CD4-positive, CD25-positive, alpha-beta regulatory T cell (primary cell): Measurements from ENCODE around the gene LRP1-AS. TPM values are rescaled to one million over a fixed set of nuclear protein-coding genes. Genes with fewer than 3 reads are reported as not detected.

ENCODE experiments used
- ATAC-seq, 2 donors: fragments of 150-1000 bp; cut with Tn5 transposase; one replicate each; pipeline ENCODE4 v1.10.0; 2021; ENCODE audit warnings: low read depth in 2 of 2, moderate number of reproducible peaks in 2 of 2, moderate library complexity in 1 of 2
- DNase-seq, 3 donors: peaks; one replicate each; pipeline versions ENCODE4 v3.0.0 to v3.0.0-alpha.2; 2012 to 2022; ENCODE audit warnings: mixed read lengths in 1 of 3
- H3K27ac ChIP-seq: one replicate; pipeline ENCODE4 v1.7.0; 2013; ENCODE audit warnings: mild to moderate bottlenecking, low read length; ENCODE audit not compliant: insufficient read depth, poor library complexity, severe bottlenecking
- H3K27me3 ChIP-seq: one replicate; pipeline ENCODE4 v1.7.0; 2013; ENCODE audit warnings: low read length; ENCODE audit not compliant: control insufficient read depth, insufficient read depth
- H3K36me3 ChIP-seq: one replicate; pipeline ENCODE4 v1.7.0; 2013; ENCODE audit warnings: mild to moderate bottlenecking, low read length, moderate library complexity; ENCODE audit not compliant: control insufficient read depth, insufficient read depth
- H3K4me1 ChIP-seq: 2 replicates; pipeline ENCODE4 v1.7.0; 2013; ENCODE audit warnings: mild to moderate bottlenecking, low read length; ENCODE audit not compliant: insufficient read depth, control insufficient read depth, poor library complexity, severe bottlenecking
- H3K4me3 ChIP-seq: one replicate; pipeline ENCODE4 v1.7.0; 2013; ENCODE audit warnings: low read depth, mild to moderate bottlenecking, low read length, moderate library complexity
- H3K9me3 ChIP-seq, 2 experiments: 1 replicate in 1 of 2; 2 replicates in 1 of 2; pipeline ENCODE4 v1.7.0; 2013; ENCODE audit warnings: low read length in 2 of 2, mild to moderate bottlenecking in 1 of 2, moderate library complexity in 1 of 2; ENCODE audit not compliant: control insufficient read depth in 2 of 2
- H3K27ac Mint-ChIP-seq, 3 donors: one replicate each; pipeline ENCODE4 v1.8.0; 2020 to 2022; ENCODE audit warnings: mild to moderate bottlenecking in 3 of 3, mixed read lengths in 3 of 3, moderate library complexity in 2 of 3
- H3K27me3 Mint-ChIP-seq: one replicate; pipeline ENCODE4 v1.8.0; 2022; ENCODE audit warnings: mild to moderate bottlenecking, mixed read lengths
- H3K36me3 Mint-ChIP-seq: one replicate; pipeline ENCODE4 v1.8.0; 2020; ENCODE audit warnings: mixed read lengths
- H3K4me1 Mint-ChIP-seq, 4 donors: one replicate each; pipeline ENCODE4 v1.8.0; 2020 to 2022; ENCODE audit warnings: mixed read lengths in 4 of 4, mild to moderate bottlenecking in 1 of 4
- H3K4me3 Mint-ChIP-seq, 4 donors: one replicate each; pipeline ENCODE4 v1.8.0; 2020 to 2022; ENCODE audit warnings: mild to moderate bottlenecking in 4 of 4, mixed read lengths in 4 of 4, moderate library complexity in 3 of 4
- H3K9me3 Mint-ChIP-seq, 7 donors: one replicate each; pipeline ENCODE4 v1.8.0; 2020 to 2022; ENCODE audit warnings: mixed read lengths in 7 of 7, mild to moderate bottlenecking in 3 of 7, moderate library complexity in 2 of 7
- polyA plus RNA-seq, 4 donors: library from polyadenylated mRNA; unstranded; fragments of 300-500 nt; fragmentation: Illumina TruSeq; gene quantifications; one replicate each; pipeline ENCODE4 v1.2.3, GENCODE V29; 2021
- total RNA-seq: library from RNA; stranded (reverse); gene quantifications from one replicate; pipeline ENCODE4 v1.2.3, GENCODE V29; 2022

The LRP1-AS gene
- total and polyA plus RNA-seq, 5 donors from 2014 or later, result not detected

DNA sequence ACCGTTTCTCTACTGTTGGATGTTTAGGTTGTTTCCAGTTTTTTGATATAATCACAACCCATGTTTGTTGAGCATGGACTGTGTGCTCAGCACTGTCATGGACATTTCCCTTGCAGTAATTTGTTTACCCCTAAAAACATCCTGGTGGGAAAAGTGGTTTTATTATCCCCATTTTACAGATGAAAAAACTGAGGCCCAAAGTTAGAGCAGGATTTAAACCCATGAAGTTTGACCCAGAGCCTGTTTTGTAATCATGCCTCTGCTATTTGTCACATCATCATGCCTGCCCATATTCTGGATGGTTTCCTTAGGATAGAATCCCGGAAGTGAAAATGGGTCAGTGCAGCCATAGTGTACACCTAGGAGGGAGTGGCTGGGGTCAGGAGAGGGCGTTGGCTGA lies 17.0 kb upstream of the LRP1-AS start:
- Mint-ChIP-seq H3K9me3 (peaks cover 0 to 2% (median 0%) of the 10 kb centered on the region in 7 donors), H3K4me1 (no peaks in the 10 kb centered on the region), H3K36me3 (peaks cover 7% of the 10 kb centered on the region), H3K4me3 (no peak overlapping the region), H3K27me3 (no peaks in the 10 kb centered on the region), H3K27ac (no peak overlapping the region)
- DNase-seq (no peak), ATAC-seq (no peak)
- no peak overlapping the region for H3K27ac ChIP-seq
- H3K36me3 ChIP-seq, result no peaks in the 10 kb centered on the region
- no peaks in the 10 kb centered on the region for H3K4me1 ChIP-seq
- H3K27me3 ChIP-seq, result no peaks in the 10 kb centered on the region
- H3K9me3 ChIP-seq, result no peaks in the 10 kb centered on the region
- H3K4me3 ChIP-seq, result no peak overlapping the region

GRCh38 chr12:57162553-57163125 lies 15.2 kb upstream of the LRP1-AS start:
- no peaks in the 10 kb centered on the region for H3K36me3 ChIP-seq
- H3K27ac Mint-ChIP-seq, result no peak overlapping the region
- H3K9me3 Mint-ChIP-seq, result peaks cover 0 to 2% (median 0%) of the 10 kb centered on the region in 7 donors
- H3K27me3 ChIP-seq, result no peaks in the 10 kb centered on the region
- no peaks in the 10 kb centered on the region for H3K9me3 ChIP-seq
- H3K27me3 Mint-ChIP-seq, result no peaks in the 10 kb centered on the region
- no peak for ATAC-seq
- H3K27ac ChIP-seq, result no peak overlapping the region
- peaks cover 0 to under 1% (median 0%) of the 10 kb centered on the region in 4 donors for H3K4me1 Mint-ChIP-seq
- no peaks in the 10 kb centered on the region for H3K4me1 ChIP-seq
- no peak for DNase-seq
- no peak overlapping the region for H3K4me3 ChIP-seq
- peaks cover 7% of the 10 kb centered on the region for H3K36me3 Mint-ChIP-seq
- H3K4me3 Mint-ChIP-seq, result no peak overlapping the region

DNA sequence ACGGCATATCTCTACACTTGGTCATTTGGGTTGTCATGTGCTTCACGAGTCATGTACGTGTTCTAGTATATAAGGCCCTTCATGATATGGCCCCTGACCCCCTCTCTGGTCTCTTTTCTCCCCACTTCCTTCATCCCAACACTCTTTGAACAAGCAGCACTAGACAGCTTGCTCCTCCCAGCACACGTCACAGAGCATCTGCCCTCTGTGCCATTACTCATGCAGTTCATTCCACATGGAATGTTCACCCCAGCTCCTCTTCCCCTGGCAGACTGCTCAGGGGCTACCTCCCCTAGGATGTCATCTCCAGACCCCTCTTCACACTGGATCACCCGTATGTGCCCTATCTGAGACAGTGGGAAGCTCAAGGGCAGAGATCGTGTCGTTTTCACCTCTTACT lies 14.1 kb upstream of the LRP1-AS start:
- Histone ChIP-seq H3K27me3 (no peaks in the 10 kb centered on the region), H3K9me3 (no peaks in the 10 kb centered on the region), H3K4me1 (no peaks in the 10 kb centered on the region), H3K4me3 (no peak overlapping the region), H3K36me3 (no peaks in the 10 kb centered on the region), H3K27ac (no peak overlapping the region)
- Mint-ChIP-seq H3K36me3 (peaks cover 7% of the 10 kb centered on the region), H3K27ac (no peak overlapping the region), H3K4me3 (no peak overlapping the region), H3K4me1 (peaks cover 0 to 2% (median 0%) of the 10 kb centered on the region in 4 donors), H3K9me3 (peaks cover 0 to 2% (median 0%) of the 10 kb centered on the region in 7 donors), H3K27me3 (no peaks in the 10 kb centered on the region)
- DNase-seq (no peak), ATAC-seq (no peak)

GRCh38 chr12:57160741-57161140 lies 13.3 kb upstream of the LRP1-AS start:
- Histone ChIP-seq H3K36me3 (no peaks in the 10 kb centered on the region), H3K27ac (no peak overlapping the region), H3K4me1 (no peaks in the 10 kb centered on the region), H3K9me3 (no peaks in the 10 kb centered on the region), H3K27me3 (no peaks in the 10 kb centered on the region), H3K4me3 (no peak overlapping the region)
- peaks cover 0 to 2% (median 0%) of the 10 kb centered on the region in 4 donors for H3K4me1 Mint-ChIP-seq
- H3K9me3 Mint-ChIP-seq, result peaks cover 0 to 2% (median 0%) of the 10 kb centered on the region in 7 donors
- no peaks in the 10 kb centered on the region for H3K27me3 Mint-ChIP-seq
- no peak for ATAC-seq
- no peak overlapping the region for H3K4me3 Mint-ChIP-seq
- H3K36me3 Mint-ChIP-seq, result peaks cover 7% of the 10 kb centered on the region
- no peak overlapping the region for H3K27ac Mint-ChIP-seq
- no peak for DNase-seq

GRCh38 chr12:57160040-57160439 lies 12.6 kb upstream of the LRP1-AS start:
- Mint-ChIP-seq H3K4me1 (peaks cover 0 to 2% (median 0%) of the 10 kb centered on the region in 4 donors), H3K4me3 (no peak overlapping the region), H3K9me3 (peaks cover 0 to 1% (median 0%) of the 10 kb centered on the region in 7 donors), H3K27ac (no peak overlapping the region), H3K27me3 (no peaks in the 10 kb centered on the region), H3K36me3 (peaks cover 7% of the 10 kb centered on the region)
- no peaks in the 10 kb centered on the region for H3K27me3 ChIP-seq
- no peak for DNase-seq
- H3K27ac ChIP-seq, result no peak overlapping the region
- H3K4me3 ChIP-seq, result no peak overlapping the region
- no peaks in the 10 kb centered on the region for H3K36me3 ChIP-seq
- H3K9me3 ChIP-seq, result no peaks in the 10 kb centered on the region
- H3K4me1 ChIP-seq, result no peaks in the 10 kb centered on the region
- ATAC-seq, result no peak

- H3K4me1 Mint-ChIP-seq, result peaks cover 0 to 2% (median 0%) of the 10 kb centered on the region in 4 donors
- no peak overlapping the region for H3K27ac Mint-ChIP-seq
- H3K27me3 Mint-ChIP-seq, result no peaks in the 10 kb centered on the region
- DNase-seq (no peak), ATAC-seq (no peak)
- no peak overlapping the region for H3K4me3 Mint-ChIP-seq
- no peaks in the 10 kb centered on the region for H3K9me3 ChIP-seq
- no peaks in the 10 kb centered on the region for H3K9me3 Mint-ChIP-seq
- no peak overlapping the region for H3K4me3 ChIP-seq
- H3K4me1 ChIP-seq, result no peaks in the 10 kb centered on the region
- H3K27me3 ChIP-seq, result no peaks in the 10 kb centered on the region
- H3K36me3 Mint-ChIP-seq, result peaks cover 7% of the 10 kb centered on the region
- H3K36me3 ChIP-seq, result no peaks in the 10 kb centered on the region
- H3K27ac ChIP-seq, result no peak overlapping the region
Measured at GRCh38 chr12:57159311-57159710, 11.9 kb upstream of the LRP1-AS start.

DNA sequence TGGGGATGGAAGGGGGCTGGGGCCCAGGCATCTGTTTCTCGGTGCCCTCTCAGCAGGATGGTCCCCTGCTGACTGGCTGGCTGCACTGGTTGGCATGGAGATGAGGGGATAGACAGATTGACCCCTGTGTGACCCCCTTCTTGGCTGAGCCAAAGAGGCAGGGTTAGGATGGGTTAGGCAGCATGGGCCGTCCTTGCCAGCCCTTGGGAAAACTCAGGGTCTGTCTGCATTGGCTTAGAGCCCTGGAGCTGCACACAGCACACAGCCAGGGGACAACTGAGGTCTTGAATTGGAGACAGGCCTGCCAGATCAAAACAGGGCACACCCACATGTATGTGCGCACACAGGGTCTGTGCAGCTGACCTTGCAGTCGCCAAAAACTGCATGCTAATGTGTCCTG lies 11.2 kb upstream of the LRP1-AS start:
- Mint-ChIP-seq H3K4me3 (no peak overlapping the region), H3K27ac (no peak overlapping the region), H3K9me3 (no peaks in the 10 kb centered on the region), H3K36me3 (peaks cover 7% of the 10 kb centered on the region), H3K4me1 (peaks cover 0 to 2% (median 0%) of the 10 kb centered on the region in 4 donors), H3K27me3 (no peaks in the 10 kb centered on the region)
- ATAC-seq (no peak), DNase-seq (no peak)
- no peaks in the 10 kb centered on the region for H3K36me3 ChIP-seq
- H3K4me3 ChIP-seq, result no peak overlapping the region
- no peaks in the 10 kb centered on the region for H3K4me1 ChIP-seq
- H3K9me3 ChIP-seq, result no peaks in the 10 kb centered on the region
- no peak overlapping the region for H3K27ac ChIP-seq
- no peaks in the 10 kb centered on the region for H3K27me3 ChIP-seq

GRCh38 chr12:57158186-57158585 lies 10.8 kb upstream of the LRP1-AS start:
- no peak overlapping the region for H3K4me3 Mint-ChIP-seq
- H3K36me3 Mint-ChIP-seq, result peaks cover 7% of the 10 kb centered on the region
- H3K4me1 Mint-ChIP-seq, result peaks cover 0 to 2% (median 0%) of the 10 kb centered on the region in 4 donors
- H3K36me3 ChIP-seq, result no peaks in the 10 kb centered on the region
- H3K9me3 ChIP-seq, result no peaks in the 10 kb centered on the region
- H3K27me3 ChIP-seq, result no peaks in the 10 kb centered on the region
- H3K27ac Mint-ChIP-seq, result no peak overlapping the region
- H3K4me3 ChIP-seq, result no peak overlapping the region
- H3K4me1 ChIP-seq, result no peaks in the 10 kb centered on the region
- H3K27me3 Mint-ChIP-seq, result no peaks in the 10 kb centered on the region
- ATAC-seq (no peak), DNase-seq (no peak)
- no peak overlapping the region for H3K27ac ChIP-seq
- H3K9me3 Mint-ChIP-seq, result no peaks in the 10 kb centered on the region
